Right renal pelvis (tissue), 4 donors: Measurements from ENCODE around the gene DIP2C. TPM values are rescaled to one million over a fixed set of nuclear protein-coding genes. Genes with fewer than 3 reads are reported as not detected.
"Not testable (repeated sequence)": the region's sequence is repeated elsewhere in the genome, so short reads cannot be mapped to it uniquely, and the experiment has no call there.

ENCODE experiments used
- DNase-seq, 4 donors: peaks; one replicate each; pipeline ENCODE4 v3.0.0-alpha.2; 2013; ENCODE audit warnings: low read depth in 4 of 4, low spot score in 3 of 4, missing footprints in 1 of 4
- polyA plus RNA-seq, 4 donors: library from polyadenylated mRNA; unstranded; fragments of 120-200 nt; gene quantifications; one replicate each; pipeline ENCODE4 v1.2.1, GENCODE V29; 2013; ENCODE audit not compliant: insufficient read length in 4 of 4

DIP2C gene
- polyA plus RNA-seq, 4 donors: 19.6 to 22.4 (median 21.1) TPM

DNA sequence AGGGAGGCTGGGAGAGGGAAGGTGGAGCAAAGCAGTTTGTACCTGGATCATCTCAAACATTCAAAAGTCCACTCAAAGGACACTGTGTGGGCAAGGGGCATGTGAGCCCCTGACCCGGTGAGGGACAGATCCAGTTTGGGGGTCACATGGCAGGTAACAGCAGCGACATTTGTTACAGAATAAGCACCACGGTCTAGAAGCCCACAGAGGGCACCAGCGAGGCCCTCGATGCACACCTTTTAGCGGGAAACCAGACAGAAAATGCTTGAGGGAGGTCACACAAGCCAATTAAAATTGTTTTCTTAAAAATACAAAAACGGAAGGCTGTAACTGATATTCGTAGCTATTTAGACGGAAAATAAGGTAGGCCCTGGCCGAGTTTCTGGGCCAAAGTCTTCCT lies 409.8 kb downstream of the DIP2C start:
- no peak for DNase-seq

DNA sequence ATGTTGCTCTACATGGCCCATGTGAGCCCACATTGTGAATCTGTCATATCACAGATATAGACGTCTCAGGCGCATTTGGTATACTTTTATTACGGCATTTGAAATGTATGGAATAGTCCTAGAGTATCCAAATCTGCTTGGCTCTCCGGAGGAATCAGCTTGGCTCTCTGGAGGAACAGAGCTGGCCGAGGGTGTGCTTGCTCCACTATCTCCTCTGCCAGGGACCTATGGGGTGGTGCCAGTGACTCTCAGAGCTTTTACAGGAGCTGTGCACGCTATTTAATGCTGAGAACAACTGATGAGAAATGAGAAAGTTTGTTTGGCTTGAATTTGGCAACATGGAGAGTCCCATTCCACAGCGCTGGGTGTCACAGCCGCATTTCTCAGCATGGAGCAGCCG lies 410.2 kb downstream of the DIP2C start:
- DNase-seq: no peak

DNA sequence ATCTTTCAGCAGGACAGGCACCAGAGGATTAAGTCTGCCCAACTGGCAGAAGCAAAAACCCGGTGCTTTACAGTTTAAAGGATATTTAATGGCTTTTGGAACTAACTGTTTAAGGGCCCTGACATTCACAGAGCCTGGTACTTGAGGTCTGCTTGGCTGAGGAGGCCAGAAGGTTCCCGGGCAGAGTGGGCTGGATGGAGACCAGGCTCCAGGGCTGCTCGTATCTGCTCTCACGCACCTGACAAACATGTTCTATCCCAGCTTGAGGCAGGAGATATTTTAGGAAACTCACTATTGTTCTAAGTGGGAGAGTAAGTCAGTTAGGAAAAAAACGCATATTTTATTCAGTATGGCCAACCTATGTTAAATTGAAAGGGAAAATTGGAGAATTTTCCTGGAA lies 410.8 kb downstream of the DIP2C start:
- no peak for DNase-seq

DNA sequence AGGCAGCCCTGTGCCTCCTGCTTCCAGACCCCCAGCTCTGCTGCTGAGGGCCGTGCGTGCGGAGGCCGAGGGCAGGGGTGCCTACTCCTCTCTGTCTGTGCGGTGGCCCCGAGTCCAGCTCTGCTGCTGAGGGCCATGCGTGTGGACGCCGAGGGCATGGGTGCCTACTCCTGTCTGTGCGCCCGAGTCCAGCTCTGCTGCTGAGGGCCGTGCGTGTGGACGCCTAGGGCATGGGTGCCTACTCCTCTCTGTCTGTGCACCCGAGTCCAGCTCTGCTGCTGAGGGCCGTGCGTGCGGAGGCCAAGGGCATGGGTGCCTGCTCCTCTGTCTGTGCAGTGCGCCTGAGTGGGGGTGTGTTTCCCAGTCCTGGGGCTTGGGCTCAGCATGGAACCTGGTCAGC lies 411.5 kb downstream of the DIP2C start:
- no peak for DNase-seq

DNA sequence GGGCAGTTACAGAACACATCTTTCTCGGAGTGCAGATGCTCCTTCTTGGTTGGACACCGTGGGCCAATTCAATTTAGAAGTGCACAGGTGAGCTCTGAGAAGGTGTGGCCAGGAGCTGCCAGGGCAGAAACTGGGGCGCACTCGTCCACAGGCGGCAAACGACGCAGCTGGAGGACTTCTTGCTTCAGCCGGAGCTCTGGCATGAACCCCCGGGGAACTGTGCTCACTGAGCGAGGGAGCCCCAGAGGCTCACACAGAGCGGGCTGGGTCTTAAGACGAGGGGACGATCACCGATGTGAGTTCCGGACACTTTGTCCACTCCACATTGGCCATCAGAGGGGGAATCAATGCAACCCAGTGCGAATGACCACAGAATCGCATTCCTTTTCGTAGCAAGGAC lies 413.8 kb downstream of the DIP2C start:
- no peak for DNase-seq

DNA sequence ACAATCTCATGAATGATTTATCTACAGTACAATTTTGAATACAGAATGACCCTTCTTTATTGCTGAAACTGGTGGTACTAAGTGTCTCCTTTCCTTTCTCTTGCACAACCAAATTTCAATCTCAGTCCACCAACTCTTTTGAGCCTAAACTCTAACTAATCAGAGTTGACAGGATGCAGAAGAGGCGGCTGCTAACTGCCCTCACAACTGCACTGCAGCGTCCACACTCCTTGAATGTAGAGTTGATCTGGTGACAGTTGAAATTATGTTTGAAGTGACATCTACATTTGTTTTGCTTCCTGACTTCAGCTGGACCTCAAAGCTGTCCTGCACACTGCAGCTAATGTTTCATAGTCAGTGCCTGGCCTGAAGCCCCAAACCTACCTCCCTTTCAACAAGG lies 414.6 kb downstream of the DIP2C start:
- no peak for DNase-seq

DNA sequence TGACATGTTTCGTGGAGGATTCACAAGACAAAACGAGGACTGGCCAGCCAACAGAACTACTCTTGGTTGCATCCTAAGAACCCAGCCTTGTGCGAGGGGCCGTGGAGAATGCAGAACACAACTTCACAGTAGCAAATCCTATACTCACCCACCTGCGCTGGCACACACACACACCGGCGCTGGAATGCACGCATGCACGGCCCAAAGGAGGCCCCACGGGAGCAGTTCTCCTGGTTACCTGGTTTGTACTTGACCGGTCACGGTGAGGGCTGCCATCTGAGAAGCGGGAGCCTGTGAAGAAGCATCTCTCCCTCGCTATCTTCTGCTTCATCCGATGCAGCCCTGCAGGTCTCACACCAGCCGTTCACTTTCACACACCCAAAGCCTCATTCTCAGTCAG lies 416.4 kb downstream of the DIP2C start:
- no peak for DNase-seq

DNA sequence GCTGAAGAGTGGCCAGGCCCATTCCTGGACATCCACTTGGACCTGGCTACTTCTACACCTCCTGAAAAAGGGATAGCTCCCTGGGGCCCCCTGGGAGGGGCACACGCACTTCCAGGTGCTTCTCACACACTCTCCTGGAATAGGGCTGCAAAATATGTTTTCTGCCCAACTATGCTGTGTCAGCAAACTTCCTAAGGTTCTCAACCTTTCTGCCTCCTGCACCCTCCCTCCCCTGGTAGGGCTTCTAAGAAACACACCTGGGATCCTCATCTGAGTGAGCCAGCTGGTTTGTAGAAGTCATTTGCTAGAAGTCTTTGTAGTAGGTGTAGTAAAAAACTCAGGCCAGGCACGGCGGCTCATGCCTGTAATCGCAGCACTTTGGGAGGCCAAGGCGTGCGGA lies 417.7 kb downstream of the DIP2C start:
- DNase-seq: no peak

DNA sequence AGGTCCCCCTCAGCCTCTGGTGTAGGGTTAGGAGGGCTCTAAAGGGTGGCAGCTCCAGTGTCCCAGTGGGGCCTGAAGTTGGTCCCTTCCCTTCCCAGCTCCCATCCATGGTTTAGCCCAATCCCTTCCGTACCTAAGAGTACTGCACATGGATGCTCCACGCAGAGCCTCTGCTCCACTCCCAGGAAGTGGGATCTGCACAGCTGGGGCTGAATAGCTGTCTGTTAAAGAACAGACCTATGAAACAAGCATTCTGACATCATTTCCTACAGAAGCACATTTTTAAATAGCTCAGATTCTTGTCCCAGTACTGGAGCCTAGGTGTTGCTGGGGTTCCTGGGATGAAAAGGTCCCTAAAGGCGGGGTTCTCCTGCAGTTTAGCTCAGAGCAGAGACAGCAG lies 418.3 kb downstream of the DIP2C start:
- no peak for DNase-seq

DNA sequence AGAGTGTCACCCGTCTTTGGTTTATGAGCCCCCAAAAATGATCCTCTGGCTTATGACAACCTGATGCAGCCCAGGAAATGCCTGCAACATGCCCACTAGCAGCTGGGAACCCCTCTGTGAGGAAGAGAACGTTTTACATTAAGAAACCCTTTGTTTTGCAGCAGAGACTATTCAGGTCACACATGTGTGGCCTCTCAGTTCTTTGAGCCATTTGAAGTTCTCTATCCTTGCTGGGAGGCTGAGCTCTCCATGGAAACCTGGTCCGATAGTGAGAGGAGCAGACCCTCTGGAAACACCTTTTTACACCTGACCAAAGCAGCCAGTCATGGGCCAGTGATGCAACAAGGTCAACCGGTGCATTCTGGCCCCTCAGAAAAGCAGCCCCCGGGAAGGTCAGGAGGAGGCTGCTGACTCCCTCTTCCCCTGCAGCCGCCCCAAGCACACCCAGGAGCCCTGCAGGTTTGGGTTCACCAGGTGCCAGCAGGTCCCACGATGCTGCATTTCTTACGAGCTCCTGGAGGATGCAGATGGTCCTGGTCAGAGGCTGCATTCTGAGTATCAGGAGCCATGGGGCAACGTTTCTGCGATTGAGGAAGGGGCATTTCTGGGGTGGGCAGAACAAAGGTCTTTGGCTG lies 419.9 kb downstream of the DIP2C start:
- no peak for DNase-seq

DNA sequence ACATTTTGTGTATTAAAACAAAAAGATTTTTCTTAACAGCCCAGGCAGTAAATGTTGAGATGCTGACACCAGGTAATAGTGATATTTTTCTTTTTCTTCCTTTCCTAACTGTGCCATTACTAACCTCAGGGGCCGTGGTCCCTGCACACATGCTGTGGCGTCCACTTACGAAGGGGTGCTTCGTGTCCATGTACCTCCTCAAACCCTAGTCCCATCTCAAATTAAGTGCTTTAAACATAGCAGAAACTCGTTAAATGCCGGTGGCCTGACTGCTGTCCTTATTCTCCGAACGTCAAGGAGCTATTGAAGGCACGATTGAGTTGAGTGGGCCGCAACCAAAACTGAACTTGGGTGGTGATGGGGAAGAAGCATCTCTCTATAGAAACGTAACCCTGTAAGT lies 421.8 kb downstream of the DIP2C start:
- no peak for DNase-seq

DNA sequence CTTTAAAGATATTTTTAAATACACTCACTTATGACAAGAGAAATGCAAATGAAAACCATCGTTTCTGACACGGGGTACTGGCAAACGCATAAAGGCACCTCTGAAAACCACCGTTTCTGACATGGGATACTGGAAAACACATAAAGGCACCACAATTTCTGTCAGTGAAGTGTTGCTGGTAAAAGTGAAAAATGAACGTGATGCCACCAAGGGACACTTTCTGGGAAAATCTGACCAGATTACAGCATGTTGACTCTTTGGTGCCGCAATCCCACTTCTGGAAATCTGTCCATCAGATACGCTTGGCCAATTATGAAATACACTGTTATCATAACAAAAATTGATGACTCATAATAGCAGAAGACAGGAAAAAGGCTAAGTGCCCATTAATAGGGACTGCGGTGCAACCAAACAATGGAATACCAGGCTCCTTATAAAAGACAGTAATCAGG lies 422.5 kb downstream of the DIP2C start:
- no peak for DNase-seq

DNA sequence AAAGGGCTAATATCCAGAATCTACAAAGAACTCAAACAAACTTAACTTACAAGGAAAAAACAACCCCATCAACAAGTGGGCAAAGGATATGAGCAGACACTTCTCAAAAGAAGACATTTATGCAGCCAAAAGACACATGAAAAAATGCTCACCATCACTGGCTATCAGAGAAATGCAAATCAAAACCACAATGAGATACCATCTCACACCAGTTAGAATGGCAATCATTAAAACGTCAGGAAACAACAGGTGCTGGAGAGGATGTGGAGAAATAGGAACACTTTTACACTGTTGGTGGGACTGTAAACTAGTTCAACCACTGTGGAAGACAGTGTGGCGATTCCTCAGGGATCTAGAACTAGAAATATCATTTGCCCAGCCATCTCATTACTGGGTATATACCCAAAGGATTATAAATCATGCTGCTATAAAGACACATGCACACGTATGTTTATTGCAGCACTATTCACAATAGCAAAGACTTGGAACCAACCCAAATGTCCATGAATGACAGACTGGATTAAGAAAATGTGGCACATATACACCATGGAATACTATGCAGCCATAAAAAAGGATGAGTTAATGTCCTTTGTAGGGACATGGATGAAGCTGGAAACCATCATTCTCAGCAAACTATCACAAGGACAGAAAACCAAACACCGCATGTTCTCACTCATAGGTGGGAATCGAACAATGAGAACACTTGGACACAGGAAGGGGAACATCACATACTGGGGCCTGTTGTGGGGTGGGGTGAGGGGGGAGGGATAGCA lies 423.5 kb downstream of the DIP2C start:
- not testable (repeated sequence) for DNase-seq

DNA sequence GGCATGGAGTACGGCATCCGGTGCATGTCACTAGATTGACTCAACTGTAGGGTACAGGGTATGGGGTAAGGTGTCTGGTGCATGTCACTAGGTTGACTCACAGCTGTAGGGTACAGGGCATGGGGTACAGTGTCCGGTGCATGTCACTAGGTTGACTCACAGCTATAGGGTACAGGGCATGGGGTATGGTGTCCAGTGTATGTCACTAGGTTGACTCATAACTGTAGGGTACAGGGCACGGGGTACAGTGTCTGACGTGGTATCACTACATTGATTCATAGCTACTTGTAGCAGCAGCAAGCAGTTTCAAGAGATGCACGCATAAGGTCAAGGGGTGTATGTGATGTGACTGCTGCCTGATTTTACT lies 424.4 kb downstream of the DIP2C start:
- DNase-seq: not testable (repeated sequence)

DNA sequence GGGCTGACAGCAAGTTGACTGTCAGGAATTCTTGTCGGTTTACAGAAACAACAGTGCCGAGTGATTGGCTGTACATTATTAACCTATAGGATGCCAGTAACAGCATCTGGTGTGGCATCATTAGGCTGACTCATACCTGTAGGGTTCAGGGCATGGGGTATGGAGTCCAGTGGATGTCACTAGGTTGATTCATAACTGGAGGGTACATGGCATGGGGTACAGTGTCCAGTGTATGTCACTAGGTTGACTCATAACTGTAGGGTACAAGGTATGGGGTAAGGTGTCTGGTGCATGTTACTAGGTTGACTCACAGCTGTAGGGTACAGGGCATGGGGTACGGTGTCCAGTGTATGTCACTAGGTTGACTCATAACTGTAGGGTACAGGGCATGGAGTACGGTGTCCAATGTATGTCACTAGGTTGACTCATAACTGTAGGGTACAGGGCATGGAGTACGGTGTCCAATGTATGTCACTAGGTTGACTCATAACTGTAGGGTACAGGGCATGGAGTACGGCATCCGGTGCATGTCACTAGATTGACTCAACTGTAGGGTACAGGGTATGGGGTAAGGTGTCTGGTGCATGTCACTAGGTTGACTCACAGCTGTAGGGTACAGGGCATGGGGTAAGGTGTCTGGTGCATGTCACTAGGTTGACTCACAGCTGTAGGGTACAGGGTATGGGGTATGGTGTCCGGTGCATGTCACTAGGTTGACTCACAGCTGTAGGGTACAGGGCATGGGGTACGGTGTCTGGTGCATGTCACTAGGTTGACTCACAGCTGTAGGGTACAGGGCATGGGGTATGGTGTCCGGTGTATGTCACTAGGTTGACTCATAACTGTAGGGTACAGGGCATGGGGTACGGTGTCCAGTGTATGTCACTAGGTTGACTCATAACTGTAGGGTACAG lies 425.1 kb downstream of the DIP2C start:
- DNase-seq: not testable (repeated sequence)

DNA sequence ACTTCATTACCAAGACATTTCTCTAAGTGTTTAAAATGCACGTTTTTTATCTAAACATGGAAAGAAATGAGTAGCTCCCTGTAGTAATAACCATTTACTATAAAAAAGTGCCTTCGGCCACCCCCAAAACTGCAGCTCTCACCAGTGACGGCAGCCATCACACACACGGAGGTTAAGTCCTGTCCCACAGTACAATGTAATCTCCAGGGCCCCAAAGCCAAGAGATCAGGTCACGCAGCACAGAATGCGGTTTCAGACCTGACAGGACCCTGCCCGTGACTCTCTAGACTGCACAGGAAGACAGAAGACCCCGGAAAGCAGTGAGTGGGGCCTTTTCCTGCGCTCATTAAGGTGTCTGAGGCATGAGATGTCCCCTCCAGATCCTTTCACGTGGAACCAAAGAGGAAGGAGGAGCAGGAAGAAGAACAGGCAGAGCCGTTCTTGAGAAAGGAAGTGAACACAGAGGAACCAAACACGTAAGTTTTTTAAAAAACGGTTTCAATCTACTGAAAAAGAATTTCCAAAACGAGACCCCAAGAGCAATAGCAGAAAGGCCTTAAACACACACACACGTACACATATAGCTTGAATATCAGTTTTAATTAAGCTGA lies 428.5 kb downstream of the DIP2C start:
- no peak for DNase-seq

DNA sequence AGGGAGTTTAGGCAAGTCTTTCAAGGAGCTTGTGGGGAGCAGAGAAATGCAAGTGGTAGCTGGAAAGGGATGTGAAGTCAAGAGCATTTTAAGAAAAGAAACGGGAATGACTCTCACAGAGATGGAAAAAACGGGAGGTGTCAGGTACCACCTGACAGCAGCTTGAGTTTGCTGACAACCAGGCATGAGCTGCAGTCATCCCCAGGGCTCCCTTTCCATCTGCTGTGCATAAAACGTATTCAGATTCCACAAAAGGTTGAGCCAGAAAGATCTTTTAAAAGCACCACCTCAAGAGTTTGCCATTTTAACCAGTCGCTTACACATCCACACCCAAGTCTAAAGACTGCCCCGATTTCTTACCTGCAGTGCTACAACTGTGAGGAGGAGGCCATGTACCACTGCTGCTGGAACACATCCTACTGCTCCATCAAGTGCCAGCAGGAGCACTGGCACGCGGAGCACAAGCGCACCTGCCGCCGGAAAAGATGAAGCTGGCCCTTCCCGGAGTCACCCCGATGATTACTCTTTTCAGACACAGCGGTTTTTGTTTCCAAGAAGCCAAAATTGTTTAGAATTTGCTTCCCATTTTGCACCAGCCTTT lies 437.4 kb downstream of the DIP2C start:
- DNase-seq: no peak

DNA sequence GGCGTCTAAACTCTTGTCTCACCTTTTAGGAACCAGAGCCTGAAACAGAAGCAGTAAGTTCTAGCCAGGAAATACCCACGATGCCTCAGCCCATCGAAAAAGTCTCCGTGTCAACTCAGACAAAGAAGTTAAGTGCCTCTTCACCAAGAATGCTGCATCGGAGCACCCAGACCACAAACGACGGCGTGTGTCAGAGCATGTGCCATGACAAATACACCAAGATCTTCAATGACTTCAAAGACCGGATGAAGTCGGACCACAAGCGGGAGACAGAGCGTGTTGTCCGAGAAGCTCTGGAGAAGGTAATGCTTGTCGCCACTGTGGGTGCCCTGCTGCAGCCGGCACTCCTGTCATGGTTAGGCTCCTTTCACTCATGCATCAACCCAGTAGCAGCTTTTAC lies 441.2 kb downstream of the DIP2C start:
- no peak for DNase-seq

DNA sequence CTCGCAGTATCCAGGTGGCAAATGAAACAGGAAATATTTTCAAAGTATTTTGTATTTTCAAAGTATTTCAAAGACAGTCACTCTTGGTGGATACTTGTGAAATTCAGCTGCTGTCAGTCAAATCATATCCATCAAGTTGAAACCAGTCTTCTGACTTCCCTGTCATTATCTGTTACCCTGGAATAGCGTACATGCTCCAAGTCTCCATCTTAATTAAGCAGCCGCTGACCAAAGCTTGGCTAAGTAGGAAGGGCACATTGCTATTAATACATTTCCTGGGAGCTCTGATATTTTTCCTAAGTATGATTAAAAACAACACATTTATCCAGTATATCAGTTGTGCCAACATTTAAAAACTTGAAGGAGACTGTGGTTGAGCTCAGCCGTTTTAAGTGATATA lies 442.0 kb downstream of the DIP2C start:
- DNase-seq: no peak

DNA sequence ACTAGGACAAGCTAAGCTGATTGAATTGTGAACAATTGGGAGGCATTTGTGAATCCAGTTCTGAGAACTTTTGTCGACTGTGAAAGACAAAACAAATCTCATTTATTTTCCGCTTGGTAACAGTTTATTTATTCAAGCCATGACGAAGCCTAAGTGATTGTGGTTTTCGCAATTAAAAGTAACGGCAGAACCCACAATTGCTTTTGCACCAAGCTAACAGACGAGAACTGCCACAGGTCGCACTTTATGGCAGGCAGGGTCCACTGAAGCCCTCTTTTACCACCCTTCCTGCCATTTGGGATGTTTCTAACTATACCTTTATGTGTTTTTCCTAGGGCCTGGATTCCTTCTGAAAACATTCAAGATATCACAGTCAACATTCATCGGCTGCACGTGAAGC lies 443.0 kb downstream of the DIP2C start:
- DNase-seq: no peak

DNA sequence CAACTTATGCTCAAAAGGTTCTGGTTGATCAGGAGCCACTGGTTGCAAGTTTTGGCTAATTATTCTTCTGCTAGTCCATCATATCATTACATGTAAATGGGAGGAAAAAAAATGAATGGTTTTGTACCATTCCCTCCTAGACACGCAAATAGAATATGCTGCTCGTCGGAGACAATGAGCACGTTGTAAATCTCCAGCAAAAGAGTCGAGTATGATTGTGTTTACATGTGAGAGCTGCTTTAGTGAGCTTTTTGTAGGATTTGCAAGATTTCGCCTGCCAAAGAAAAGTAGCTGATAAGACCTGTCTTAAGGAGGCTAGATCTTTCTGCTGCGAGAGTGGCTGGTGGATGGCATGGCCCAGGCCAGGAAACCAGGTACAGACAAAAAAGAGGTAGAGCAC lies 445.2 kb downstream of the DIP2C start:
- DNase-seq: no peak
